Frontal cortex (tissue), 4 donors: ENCODE measurements around the gene KNL1. TPM values are rescaled to one million over a fixed set of nuclear protein-coding genes. Genes with fewer than 3 reads are reported as not detected.
"Not testable (repeated sequence)": the region's sequence is repeated elsewhere in the genome, so short reads cannot be mapped to it uniquely, and the experiment has no call there.

Experiments
- DNase-seq, 2 donors: peaks; one replicate each; pipeline ENCODE4 v3.0.0; 2012; ENCODE audit warnings: low spot score in 2 of 2
- FAIRE-seq: peaks from 2 replicates; lab custom pipeline; 2012; peaks lifted over from hg19 to GRCh38; lab: Jason Lieb, UNC
- total RNA-seq: library from RNA; depleted of rRNA; stranded (reverse); fragments of >200 nt; gene quantifications from one replicate; pipeline ENCODE4 v1.2.3, GENCODE V29; 2014
- donor health status: control.
- donor health status: control.
- donor health status: control.

KNL1 gene
- total RNA-seq, 1 donor from 2014 or later = 6.5 TPM

DNA sequence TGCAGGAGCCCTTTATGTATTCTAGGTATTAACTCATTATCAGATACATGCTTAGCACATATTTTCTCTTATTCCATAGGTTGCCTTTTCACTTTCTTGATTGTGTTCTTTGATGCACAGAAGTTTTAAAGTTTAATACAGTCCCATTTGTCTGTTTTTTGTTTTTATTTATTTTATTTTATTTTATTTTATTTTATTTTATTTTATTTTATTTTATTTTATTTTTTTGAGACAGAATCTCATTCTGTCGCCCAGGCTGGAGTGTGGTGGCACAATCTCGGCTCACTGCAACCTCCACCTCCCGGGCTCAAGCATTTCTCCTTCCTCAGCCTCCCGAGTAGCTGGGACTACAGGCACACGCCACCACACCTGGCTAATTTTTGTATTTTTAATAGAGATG, 17.1 kb upstream of the KNL1 start:
- DNase-seq, FAIRE-seq: not testable (repeated sequence)

DNA sequence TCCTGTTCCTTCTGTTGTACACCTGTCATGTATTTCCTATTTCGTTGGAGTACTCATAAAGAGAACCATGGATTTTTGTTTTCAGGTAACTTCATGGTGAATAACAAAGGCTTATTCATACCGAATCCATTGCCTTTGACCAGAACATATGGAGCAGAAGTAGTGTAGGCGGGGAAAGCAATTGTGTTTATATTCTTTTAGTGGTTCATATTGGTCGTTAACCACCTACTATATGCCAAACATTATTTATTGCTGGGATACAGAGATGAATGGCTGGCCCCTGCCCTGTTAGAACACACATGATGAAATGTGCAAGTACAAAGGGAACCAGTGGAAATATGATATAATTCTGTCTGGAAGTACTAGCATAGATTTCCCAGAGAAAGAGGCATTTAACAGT, 15.2 kb upstream of the KNL1 start:
- DNase-seq (no peak), FAIRE-seq (no peak)

DNA sequence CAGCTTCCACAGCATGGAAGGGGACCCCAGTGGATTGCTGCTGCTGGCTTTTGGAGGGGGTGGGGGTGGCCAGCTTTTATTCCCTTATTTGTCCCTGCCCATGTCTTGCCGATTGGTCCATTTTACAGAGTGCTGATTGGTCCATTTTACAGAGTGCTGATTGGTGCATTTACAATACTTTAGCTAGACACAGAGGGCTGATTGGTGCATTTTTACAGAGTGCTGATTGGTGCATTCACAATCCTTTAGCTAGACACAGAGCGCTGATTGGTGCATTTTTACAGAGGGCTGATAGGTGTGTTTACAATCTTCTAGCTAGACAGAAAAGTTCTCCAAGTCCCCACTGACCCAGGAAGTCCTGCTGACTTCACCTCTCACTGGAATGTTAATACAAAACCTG, 12.3 kb upstream of the KNL1 start:
- not testable (repeated sequence) for DNase-seq, FAIRE-seq

- DNase-seq (no peak), FAIRE-seq (no peak)
Measured at GRCh38 chr15:40582726-40583246, 11.3 kb upstream of the KNL1 start.

- peak in 1 of 2 donors; percentile 27 for DNase-seq
Measured at GRCh38 chr15:40584191-40584590, 9.9 kb upstream of the KNL1 start.

DNA sequence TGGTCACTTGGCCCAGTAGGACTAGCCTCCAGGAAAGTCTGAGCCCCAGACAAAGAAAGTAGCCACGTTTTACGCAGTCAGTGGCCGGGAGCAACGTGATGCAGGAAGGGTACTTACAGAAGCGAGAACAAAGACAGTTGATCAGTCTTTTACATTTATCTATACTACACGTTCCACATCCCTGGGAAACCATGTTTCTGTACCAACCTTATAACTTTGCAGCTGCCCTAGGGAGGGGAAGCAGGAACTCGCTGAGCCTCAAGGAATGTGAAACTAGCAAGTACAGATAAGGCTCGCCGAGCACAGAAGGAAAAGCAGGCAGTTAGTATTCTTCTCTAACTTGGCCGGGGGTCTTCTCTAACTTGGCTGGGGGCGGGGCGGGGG, 3.4 kb upstream of the KNL1 start:
- DNase-seq (no peak), FAIRE-seq (no peak)

More at GRCh38 chr15:40584191-40584590, 9.9 kb upstream of the KNL1 start:
- FAIRE-seq = no peak

- FAIRE-seq = no peak
- DNase-seq = no peak
Measured at GRCh38 chr15:40591389-40591788, 2.7 kb upstream of the KNL1 start.

- no peak for FAIRE-seq
- DNase-seq = no peak
Measured at GRCh38 chr15:40593165-40593564, 884 bp upstream of the KNL1 start.

- DNase-seq (peak in 1 of 2 donors; percentile 22), FAIRE-seq (no peak)
Measured at GRCh38 chr15:40594429-40594836, 384 bp downstream of the KNL1 start.

DNA sequence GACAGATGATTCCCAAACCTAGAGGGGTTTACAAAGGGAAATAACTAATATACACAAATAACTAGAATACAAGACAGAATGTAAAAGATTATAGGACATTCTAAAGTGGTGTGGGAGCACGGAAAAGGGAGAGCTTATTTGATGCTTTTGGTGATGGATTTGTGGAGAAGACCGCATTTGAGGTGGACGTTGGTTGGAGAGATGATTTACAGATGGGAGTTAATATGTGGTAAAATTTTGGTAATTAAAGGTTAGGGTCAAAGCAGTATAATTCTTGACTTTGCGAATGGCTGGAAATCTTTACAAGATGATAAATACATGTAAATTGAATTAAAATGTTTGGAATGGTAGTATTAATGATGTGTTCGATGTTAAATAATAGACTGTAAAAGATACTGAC, 1.2 kb downstream of the KNL1 start:
- no peak for FAIRE-seq
- no peak for DNase-seq

DNA sequence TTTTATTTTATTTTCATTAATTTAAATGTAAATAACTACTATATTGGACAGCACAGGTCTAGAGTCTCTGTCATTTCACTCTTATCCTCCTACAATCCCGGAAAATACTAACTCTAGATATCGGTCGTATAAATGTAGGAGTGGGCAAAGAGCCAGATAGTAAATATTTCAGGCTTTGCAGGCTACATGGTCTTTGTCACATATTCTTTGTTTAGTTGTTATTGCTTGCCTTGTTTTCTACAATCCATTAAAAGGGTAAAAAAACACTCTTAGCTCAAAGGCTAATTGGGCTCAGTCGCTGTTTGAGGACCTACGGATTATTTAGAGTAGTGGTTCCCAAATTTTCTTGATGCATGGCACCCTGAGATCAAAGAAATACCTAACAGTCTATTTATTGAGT, 1.7 kb downstream of the KNL1 start:
- FAIRE-seq (no peak), DNase-seq (no peak)

DNA sequence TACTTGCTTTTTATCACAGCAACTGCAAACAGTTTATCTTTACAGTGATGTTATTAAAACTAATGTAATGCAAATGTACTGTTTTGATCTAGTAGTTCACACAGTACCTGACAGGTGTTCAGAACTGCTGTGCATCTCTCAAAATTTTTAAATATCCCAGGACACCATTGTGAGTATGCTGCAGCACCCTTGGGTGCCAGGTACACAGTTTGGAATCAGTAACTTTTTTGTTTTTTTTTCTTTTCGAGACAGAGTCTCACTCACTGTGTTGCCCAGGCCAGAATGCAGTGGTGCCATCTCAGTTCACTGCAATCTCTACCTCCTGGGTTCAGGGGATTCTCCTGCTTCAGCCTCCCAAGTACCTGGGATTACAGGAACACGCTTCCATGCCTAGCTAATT, 3.0 kb downstream of the KNL1 start:
- DNase-seq (no peak), FAIRE-seq (no peak)

- no peak for DNase-seq
- no peak for FAIRE-seq
Measured at GRCh38 chr15:40598126-40598525, 4.1 kb downstream of the KNL1 start.

- DNase-seq (no peak), FAIRE-seq (no peak)
Measured at GRCh38 chr15:40598672-40599071, 4.6 kb downstream of the KNL1 start.

- no peak for DNase-seq
- no peak for FAIRE-seq
Measured at GRCh38 chr15:40600956-40601355, 6.9 kb downstream of the KNL1 start.

DNA sequence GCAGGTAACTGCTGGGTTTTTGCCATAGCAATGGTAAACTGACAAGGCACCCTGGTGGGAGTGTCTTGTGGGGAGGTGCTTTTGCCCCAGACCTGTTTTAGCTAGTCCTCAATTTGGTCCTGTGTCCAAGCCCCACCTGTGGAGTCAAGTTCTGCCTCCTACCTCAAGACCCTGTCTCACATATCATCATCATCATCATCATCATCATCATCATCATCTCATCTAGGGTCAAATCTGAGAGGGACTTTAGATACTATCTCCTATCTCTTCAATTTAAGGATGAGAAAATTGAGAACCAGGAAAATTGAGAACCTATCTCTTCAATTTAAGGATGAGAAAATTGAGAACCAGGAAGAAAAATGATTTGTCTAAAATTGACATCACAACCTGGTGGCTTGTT, 9.9 kb downstream of the KNL1 start:
- FAIRE-seq (no peak), DNase-seq (no peak)

GRCh38 chr15:40613080-40613479, 19.0 kb downstream of the KNL1 start:
- FAIRE-seq = no peak

DNA sequence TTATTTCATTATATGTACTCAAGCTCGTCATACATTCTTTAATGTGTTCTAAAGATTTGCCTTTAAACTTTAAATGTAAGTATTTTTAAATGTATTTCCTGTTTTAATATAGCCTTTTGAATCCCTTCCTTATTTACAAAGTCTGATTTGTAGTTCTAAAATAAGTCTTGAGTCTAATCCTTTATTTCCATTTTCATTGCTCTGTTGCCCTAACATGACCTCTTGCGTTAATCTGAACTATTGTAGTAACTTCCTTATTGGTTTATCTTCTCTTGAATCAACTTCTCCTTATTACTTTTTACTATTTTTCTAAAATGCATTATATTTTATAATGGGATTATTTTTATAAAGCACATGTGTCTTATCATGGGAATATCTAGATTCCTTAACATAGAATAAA, 24.0 kb downstream of the KNL1 start:
- FAIRE-seq = no peak

More at GRCh38 chr15:40613080-40613479, 19.0 kb downstream of the KNL1 start:
- DNase-seq = no peak

GRCh38 chr15:40618906-40619305, 24.9 kb downstream of the KNL1 start:
- FAIRE-seq = no peak
- DNase-seq = no peak

More for the DNA sequence above, 24.0 kb downstream of the KNL1 start:
- no peak for DNase-seq

DNA sequence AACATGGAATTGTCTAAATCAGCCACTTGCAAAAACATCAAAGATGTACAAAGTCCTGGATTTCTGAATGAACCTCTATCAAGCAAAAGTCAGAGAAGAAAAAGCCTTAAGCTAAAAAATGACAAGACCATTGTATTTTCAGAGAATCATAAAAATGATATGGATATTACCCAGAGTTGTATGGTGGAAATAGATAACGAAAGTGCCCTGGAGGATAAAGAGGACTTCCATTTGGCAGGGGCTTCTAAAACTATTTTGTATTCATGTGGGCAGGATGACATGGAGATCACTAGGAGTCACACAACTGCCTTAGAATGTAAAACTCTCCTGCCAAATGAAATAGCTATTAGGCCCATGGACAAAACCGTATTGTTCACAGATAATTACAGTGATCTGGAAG, 29.3 kb downstream of the KNL1 start:
- no peak for FAIRE-seq
- no peak for DNase-seq

DNA sequence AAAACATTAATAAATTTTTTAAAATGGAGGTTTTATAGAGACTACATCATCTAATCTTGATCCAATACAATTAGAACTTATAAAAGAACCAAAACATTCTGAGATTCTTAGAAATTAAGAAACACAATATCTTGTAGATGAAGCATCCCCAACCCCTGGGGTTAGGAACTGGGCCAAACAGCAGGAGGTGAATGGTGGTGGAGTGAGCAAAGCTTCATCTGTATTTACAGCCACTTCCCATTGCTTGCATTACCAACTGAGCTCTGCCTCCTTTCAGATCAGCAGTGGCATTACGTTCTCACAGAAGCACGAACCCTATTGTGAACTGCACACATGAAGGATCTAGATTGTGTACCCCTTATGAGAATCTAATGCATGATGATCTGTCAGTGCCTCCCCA, 36.3 kb downstream of the KNL1 start:
- FAIRE-seq (no peak), DNase-seq (no peak)

GRCh38 chr15:40633178-40633577, 39.1 kb downstream of the KNL1 start:
- no peak for DNase-seq

More at GRCh38 chr15:40633178-40633577, 39.1 kb downstream of the KNL1 start:
- FAIRE-seq = no peak
